HG02623 (cell line): Measurements from ENCODE around the gene ARHGAP42.

ENCODE experiments used
- ATAC-seq: cut with Tn5 transposase; IDR thresholded peaks from one replicate; pipeline ENCODE4 v1.9.1; 2021; ENCODE audit warnings: moderate library complexity; ENCODE audit not compliant: unreplicated experiment

ARHGAP42 gene

GRCh38 chr11:100753571-100753970, 66.5 kb downstream of the ARHGAP42 start:
- ATAC-seq: no peak

- ATAC-seq: no peak
Observed at GRCh38 chr11:100756559-100756958, 69.5 kb downstream of the ARHGAP42 start.

- no peak for ATAC-seq
Observed at GRCh38 chr11:100757646-100758045, 70.6 kb downstream of the ARHGAP42 start.

GRCh38 chr11:100759106-100759505, 72.0 kb downstream of the ARHGAP42 start:
- no peak for ATAC-seq

- no peak for ATAC-seq
Observed at GRCh38 chr11:100759856-100760255, 72.8 kb downstream of the ARHGAP42 start.

- no peak for ATAC-seq
Observed at GRCh38 chr11:100760744-100761143, 73.7 kb downstream of the ARHGAP42 start.

GRCh38 chr11:100761841-100762240, 74.8 kb downstream of the ARHGAP42 start:
- no peak for ATAC-seq

GRCh38 chr11:100766764-100767163, 79.7 kb downstream of the ARHGAP42 start:
- ATAC-seq: no peak

GRCh38 chr11:100769165-100769564, 82.1 kb downstream of the ARHGAP42 start:
- ATAC-seq: no peak

- ATAC-seq: no peak
Observed at GRCh38 chr11:100769617-100770016, 82.5 kb downstream of the ARHGAP42 start.

GRCh38 chr11:100774132-100774531, 87.0 kb downstream of the ARHGAP42 start:
- ATAC-seq: no peak

- no peak for ATAC-seq
Observed at GRCh38 chr11:100774859-100775258, 87.8 kb downstream of the ARHGAP42 start.

- ATAC-seq: no peak
Observed at GRCh38 chr11:100776212-100776896, 89.3 kb downstream of the ARHGAP42 start.

GRCh38 chr11:100777103-100777502, 90.0 kb downstream of the ARHGAP42 start:
- ATAC-seq: no peak

- ATAC-seq: no peak
Observed at GRCh38 chr11:100777736-100778135, 90.6 kb downstream of the ARHGAP42 start.

- ATAC-seq: no peak
Observed at GRCh38 chr11:100778166-100778785, 91.2 kb downstream of the ARHGAP42 start.

GRCh38 chr11:100780470-100780869, 93.4 kb downstream of the ARHGAP42 start:
- no peak for ATAC-seq

- ATAC-seq: no peak
Observed at GRCh38 chr11:100785148-100785983, 98.3 kb downstream of the ARHGAP42 start.

GRCh38 chr11:100788561-100789295, 101.6 kb downstream of the ARHGAP42 start:
- no peak for ATAC-seq

- no peak for ATAC-seq
Observed at GRCh38 chr11:100789500-100789899, 102.4 kb downstream of the ARHGAP42 start.

GRCh38 chr11:100790073-100790472, 103.0 kb downstream of the ARHGAP42 start:
- ATAC-seq: no peak
